IPS-20b (cell line): ENCODE data around the gene NUP205.
A peak's percentile ranks its signal among the peaks of the same experiment; 100 is the strongest.

Source experiments
- H3K27ac ChIP-seq: one replicate; pipeline ENCODE4 v1.5.1; 2013; ENCODE audit warnings: low read length
- H3K27me3 ChIP-seq: 2 replicates; pipeline ENCODE4 v1.6.1; 2013; ENCODE audit warnings: mild to moderate bottlenecking, low read length, inconsistent platforms; ENCODE audit not compliant: insufficient read depth
- H3K36me3 ChIP-seq: 2 replicates; pipeline ENCODE4 v1.6.1; 2013; ENCODE audit warnings: low read depth, mild to moderate bottlenecking, inconsistent platforms, low read length, moderate library complexity; ENCODE audit not compliant: insufficient read depth
- H3K4me1 ChIP-seq: 2 replicates; pipeline ENCODE4 v1.6.1; 2013; ENCODE audit warnings: mild to moderate bottlenecking, control low read depth, inconsistent platforms, low read length, moderate library complexity; ENCODE audit not compliant: insufficient read depth
- H3K4me3 ChIP-seq: 2 replicates; pipeline ENCODE4 v1.5.1; 2013; ENCODE audit warnings: mild to moderate bottlenecking, low read length, inconsistent platforms
- H3K9ac ChIP-seq: 2 replicates; pipeline ENCODE4 v1.6.1; 2013; ENCODE audit warnings: low read depth, mild to moderate bottlenecking, inconsistent platforms, low read length, moderate library complexity
- H3K9me3 ChIP-seq: 2 replicates; pipeline ENCODE4 v1.6.1; 2013; ENCODE audit warnings: mild to moderate bottlenecking, low read depth, low read length, inconsistent platforms; ENCODE audit not compliant: insufficient read depth

NUP205 gene

DNA sequence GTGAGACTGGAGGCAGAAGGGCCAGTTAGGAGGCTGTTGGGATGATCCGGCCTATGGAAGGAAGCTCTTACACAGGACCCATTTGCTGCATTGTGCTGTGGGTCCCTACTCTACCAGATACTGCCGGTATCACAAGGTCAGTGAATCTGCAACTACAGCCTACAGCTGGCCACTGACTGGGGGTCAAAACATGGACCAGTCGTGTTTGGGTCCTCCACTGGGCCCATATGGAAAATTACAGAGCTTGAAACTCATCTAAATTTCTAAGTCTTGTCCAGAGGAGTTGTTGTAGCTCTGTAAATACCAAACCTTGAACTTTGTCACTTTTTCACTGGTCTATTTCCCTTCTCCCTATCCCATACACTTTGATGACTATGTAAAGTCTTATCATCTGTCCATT lies 5.6 kb upstream of the NUP205 start:
- Histone ChIP-seq H3K4me3 (no peak overlapping the region), H3K9me3 (no peaks in the 10 kb centered on the region), H3K27ac (no peak overlapping the region), H3K27me3 (no peaks in the 10 kb centered on the region), H3K4me1 (no peaks in the 10 kb centered on the region), H3K9ac (no peak overlapping the region), H3K36me3 (no peaks in the 10 kb centered on the region)

DNA sequence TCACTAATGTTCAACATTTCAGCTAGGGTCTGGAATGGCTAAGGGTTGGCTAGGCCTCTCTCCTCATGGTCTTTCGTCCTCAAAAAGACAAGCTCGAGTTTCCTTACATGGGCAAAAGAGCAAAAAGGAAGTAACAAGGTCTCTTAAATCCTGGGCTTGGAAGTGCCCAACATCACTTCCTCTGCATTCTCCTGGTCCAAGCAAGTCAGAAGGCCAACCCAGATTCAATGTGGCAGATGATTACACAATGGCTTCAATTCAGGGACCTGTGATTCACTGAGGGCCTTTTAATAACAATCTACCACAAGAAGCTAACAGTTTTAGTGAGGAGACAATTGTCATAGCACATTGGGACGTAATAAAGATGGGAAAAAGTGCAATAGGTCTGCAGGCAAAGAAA lies 4.4 kb upstream of the NUP205 start:
- Histone ChIP-seq H3K4me1 (no peaks in the 10 kb centered on the region), H3K9ac (no peak overlapping the region), H3K9me3 (no peaks in the 10 kb centered on the region), H3K4me3 (no peak overlapping the region), H3K27ac (no peak overlapping the region), H3K36me3 (no peaks in the 10 kb centered on the region), H3K27me3 (no peaks in the 10 kb centered on the region)

DNA sequence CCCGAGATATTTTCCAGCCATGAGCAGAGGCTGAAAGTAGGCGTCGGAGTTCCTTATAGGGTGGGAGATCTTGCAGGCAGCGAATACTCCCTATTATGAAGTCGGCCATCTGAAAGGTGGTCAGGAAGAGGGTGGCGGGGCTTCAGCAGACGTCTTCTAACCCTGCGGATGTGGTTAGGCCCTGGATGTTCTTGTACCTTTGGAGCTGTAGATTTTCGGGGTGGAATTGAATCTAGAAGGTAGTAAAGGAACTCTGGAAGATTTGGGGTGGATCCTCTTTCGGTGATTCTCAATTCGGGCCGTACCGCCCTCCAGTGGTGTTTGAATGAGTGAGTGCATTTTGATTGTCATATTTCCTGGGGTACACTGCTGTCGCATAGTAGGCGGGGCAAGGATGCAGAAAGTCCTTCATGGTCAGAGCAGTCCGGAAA lies 635 bp downstream of the NUP205 start:
- peak overlapping the region; percentile 99 for H3K9ac ChIP-seq
- no peaks in the 10 kb centered on the region for H3K9me3 ChIP-seq
- peak overlapping the region; percentile 74 for H3K27ac ChIP-seq
- H3K27me3 ChIP-seq, result no peaks in the 10 kb centered on the region
- H3K4me1 ChIP-seq, result peaks cover 21% of the 10 kb centered on the region
- peaks cover 4% of the 10 kb centered on the region; the same call in 1 of the 2 replicates for H3K36me3 ChIP-seq
- H3K4me3 ChIP-seq, result peak overlapping the region; percentile 93

DNA sequence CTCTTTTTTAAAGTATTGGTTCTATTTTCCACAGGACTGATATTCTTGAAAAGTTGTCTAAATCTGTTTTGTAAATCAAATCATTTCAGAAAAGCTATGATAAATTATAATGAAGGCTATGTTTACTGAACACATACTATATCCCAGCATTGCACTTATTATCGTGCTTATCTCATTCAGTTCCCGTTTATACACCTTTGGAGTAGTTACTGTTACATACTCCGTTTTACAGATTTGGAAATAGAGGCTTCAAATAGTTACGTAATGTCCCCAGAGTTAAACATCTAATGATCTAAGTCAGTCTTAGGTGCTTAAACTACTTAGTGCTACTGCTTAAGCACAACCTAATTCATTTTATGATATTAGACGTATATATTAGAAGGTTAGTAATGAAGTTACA lies 1.2 kb downstream of the NUP205 start:
- Histone ChIP-seq H3K4me3 (peak overlapping the region; percentile 93), H3K27me3 (no peaks in the 10 kb centered on the region), H3K4me1 (peaks cover 26% of the 10 kb centered on the region), H3K9me3 (no peaks in the 10 kb centered on the region), H3K27ac (no peak overlapping the region), H3K9ac (peak overlapping the region; percentile 99), H3K36me3 (peaks cover 4% of the 10 kb centered on the region; the same call in 1 of the 2 replicates)

DNA sequence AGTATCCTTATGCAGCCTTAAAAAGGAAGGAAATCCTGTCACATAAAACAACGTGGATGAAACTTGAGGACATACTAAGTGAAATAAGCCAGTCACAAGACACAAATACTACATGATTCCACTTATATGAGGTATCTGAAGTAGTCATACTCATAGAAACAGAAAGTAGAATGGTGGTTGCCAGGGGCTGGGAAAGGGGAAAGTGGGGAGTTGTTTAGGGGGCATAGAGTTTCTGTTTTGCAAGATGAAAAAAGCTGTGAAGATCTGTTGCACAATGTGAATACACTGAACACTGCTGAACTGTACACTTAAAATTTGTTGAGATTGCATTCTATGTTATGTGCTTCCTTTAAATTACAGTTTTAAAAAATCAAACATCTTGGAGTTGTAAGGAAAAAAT lies 2.9 kb downstream of the NUP205 start:
- Histone ChIP-seq H3K27ac (no peak overlapping the region), H3K27me3 (no peaks in the 10 kb centered on the region), H3K4me3 (0 out of 2 replicates have a peak overlapping the region, but pooled peaks have one; percentile 20), H3K4me1 (peaks cover 26% of the 10 kb centered on the region), H3K9ac (no peak overlapping the region), H3K36me3 (peaks cover 6% of the 10 kb centered on the region; the same call in 1 of the 2 replicates), H3K9me3 (no peaks in the 10 kb centered on the region)

DNA sequence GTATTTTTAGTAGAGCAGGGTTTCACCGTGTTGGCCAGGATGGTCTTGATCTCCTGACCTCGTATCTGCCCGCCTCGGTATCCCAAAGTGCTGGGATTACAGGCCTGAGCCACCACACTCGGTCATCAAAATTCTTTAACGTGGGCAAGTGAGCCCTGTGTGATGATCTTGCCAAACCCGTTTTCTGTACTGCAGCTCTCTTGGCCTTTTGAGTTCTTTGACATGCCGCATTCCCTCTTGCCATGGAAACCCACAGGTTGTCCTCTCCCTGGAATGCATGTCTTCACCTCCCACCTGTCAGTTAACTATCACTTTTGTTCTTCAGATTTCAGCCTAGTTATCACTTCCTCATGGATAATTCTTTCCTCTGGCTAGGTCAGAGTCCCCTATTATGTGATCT lies 5.0 kb downstream of the NUP205 start:
- Histone ChIP-seq H3K9me3 (no peaks in the 10 kb centered on the region), H3K36me3 (peaks cover 18% of the 10 kb centered on the region), H3K27me3 (no peaks in the 10 kb centered on the region), H3K9ac (peak overlapping the region; percentile 57; the same call in 1 of the 2 replicates), H3K4me3 (no peak overlapping the region), H3K4me1 (peaks cover 26% of the 10 kb centered on the region), H3K27ac (no peak overlapping the region)

DNA sequence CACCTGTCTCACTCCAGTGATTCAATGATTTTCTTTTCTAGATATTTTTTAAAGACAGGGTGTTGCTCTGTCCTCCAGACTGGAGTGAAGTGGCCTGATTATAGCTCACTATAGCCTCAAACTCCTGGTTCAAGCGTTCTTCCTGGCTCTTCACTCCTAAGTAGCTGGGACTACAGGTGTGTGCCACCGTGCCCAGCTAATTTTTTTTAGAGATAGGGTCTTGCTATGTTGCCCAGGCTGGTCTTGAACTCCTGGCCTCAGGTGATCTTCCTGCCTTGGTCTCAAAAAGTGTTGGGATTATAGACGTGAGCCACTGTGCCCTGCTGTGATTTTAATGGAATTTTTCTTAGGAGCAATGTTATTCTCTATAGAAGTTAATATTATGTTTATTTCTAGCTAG lies 14.1 kb downstream of the NUP205 start:
- H3K9ac ChIP-seq, result no peak overlapping the region
- no peak overlapping the region for H3K27ac ChIP-seq
- no peaks in the 10 kb centered on the region for H3K9me3 ChIP-seq
- H3K36me3 ChIP-seq, result peaks cover 60% of the 10 kb centered on the region
- H3K4me1 ChIP-seq, result no peaks in the 10 kb centered on the region
- H3K27me3 ChIP-seq, result no peaks in the 10 kb centered on the region
- no peak overlapping the region for H3K4me3 ChIP-seq

DNA sequence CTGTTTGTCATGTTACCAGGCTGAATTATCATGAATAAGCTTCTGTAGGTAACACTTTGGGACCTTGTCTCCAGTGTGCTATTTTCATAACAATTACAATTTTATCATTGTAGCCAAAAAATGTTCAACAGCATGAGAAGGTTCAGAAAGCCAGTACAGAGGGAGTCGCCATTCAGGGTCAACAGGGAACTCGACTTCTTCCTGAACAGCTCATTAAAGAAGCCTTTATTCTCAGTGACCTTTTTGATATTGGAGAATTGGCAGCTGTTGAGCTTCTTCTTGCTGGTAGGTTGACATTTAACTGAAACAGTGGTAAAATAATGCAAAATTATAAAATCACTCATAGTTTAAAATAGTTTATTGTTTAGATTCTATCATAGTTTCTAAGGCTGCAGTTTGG lies 15.8 kb downstream of the NUP205 start:
- peaks cover 77% of the 10 kb centered on the region for H3K36me3 ChIP-seq
- H3K9me3 ChIP-seq, result no peaks in the 10 kb centered on the region
- H3K4me1 ChIP-seq, result no peaks in the 10 kb centered on the region
- H3K4me3 ChIP-seq, result no peak overlapping the region
- no peak overlapping the region for H3K27ac ChIP-seq
- no peaks in the 10 kb centered on the region for H3K27me3 ChIP-seq
- H3K9ac ChIP-seq, result no peak overlapping the region

DNA sequence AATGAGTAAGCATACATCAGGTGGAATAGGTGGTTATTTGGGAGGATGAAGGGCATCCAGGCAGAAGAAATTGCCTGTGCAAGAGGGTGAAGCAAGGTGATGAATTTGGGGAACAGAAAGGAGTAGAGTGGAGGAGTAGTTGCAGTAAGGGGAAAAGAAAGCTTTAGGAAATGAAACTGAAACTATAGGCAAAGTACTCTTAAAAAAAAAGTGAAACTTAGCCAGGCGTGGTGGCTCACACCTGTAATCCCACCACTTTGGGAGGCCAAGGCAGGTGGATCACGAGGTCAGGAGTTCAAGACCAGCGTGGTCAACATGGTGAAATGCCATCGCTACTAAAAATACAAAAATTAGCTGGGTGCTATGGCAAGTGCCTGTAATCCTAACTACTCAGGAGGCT lies 17.6 kb downstream of the NUP205 start:
- H3K4me1 ChIP-seq, result no peaks in the 10 kb centered on the region
- H3K4me3 ChIP-seq, result no peak overlapping the region
- no peak overlapping the region for H3K9ac ChIP-seq
- H3K27ac ChIP-seq, result no peak overlapping the region
- H3K36me3 ChIP-seq, result peaks cover 94% of the 10 kb centered on the region
- no peaks in the 10 kb centered on the region for H3K27me3 ChIP-seq
- no peaks in the 10 kb centered on the region for H3K9me3 ChIP-seq

DNA sequence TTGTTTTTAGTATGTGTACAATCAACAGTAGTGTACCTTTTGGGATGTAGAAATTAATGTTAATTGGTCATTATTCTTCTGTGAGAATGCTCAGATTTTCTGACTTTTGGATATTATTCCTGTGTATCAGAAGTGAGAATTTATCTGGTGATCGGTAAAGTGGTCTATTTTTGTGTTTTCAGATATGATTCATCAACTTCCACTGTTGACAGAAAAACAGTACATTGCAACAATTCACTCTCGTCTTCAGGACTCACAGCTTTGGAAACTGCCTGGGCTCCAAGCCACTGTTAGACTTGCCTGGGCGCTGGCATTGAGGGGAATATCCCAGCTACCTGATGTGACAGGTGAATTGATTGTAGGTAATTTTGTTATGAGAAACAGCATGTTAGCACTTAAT lies 20.9 kb downstream of the NUP205 start:
- Histone ChIP-seq H3K27me3 (no peaks in the 10 kb centered on the region), H3K36me3 (peaks cover 99% of the 10 kb centered on the region), H3K9ac (no peak overlapping the region), H3K27ac (no peak overlapping the region), H3K9me3 (no peaks in the 10 kb centered on the region), H3K4me3 (no peak overlapping the region), H3K4me1 (no peaks in the 10 kb centered on the region)

DNA sequence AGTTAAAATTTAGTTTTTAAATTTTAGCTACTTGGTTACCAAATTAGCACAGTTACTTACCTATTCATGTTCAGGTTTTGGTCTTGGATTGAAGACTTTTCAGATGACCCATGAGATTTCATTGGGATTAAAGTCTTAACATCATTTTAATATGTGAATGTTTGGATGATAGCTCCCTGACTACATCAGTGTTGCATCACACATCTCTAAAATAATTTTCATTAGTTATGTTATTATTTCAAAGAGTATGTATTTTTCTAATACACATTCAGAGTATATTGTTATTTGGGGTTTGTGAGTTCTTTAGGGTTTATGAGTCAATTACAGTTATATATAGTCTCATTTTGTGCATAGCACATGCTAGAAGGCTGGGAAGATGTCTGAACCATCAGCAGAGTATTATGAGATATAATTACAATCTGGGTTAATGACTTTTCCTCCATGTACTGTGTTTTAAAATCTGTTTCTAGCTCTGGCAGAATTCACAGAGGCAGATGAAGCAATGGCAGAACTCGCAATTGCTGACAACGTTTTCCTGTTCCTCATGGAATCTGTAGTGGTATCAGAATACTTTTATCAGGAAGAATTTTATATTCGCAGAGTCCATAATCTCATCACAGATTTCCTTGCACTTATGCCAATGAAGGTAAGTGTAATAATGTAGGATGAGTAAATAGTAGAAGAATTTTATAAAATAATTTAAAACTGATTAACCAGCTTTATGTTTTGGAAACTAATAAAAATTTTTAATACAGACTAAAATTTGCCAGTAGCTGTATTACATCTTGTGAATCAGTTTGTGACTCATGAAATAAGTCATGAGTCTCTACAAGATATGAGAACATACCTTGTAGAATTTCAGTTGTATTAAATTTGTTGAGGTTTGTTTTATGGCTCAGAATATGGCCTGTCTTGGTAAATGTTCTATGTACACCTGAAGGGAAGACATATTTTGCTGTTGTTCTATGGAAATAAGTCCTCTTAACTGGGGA lies 26.9 kb downstream of the NUP205 start:
- Histone ChIP-seq H3K36me3 (peaks cover 99% of the 10 kb centered on the region), H3K27me3 (no peaks in the 10 kb centered on the region), H3K9ac (no peak overlapping the region), H3K4me1 (no peaks in the 10 kb centered on the region), H3K4me3 (no peak overlapping the region), H3K27ac (no peak overlapping the region), H3K9me3 (no peaks in the 10 kb centered on the region)
